GM12878 (cell line): Measurements from ENCODE around the gene ANO4. TPM values are rescaled to one million over a fixed set of nuclear protein-coding genes. Genes with fewer than 3 reads are reported as not detected.

Experiments used
- ATAC-seq: fragments of 200-7000 bp; cut with Tn5 transposase; 3 replicates; pipeline ENCODE4 v1.9.1; 2020; ENCODE audit warnings: mild to moderate bottlenecking, moderate library complexity
- BruUV-seq: library from RNA; stranded (reverse); fragments of 400-500 nt; replicated peaks from 2 replicates; lab custom pipeline; 2021; lab: Mats Ljungman, UMichigan
- CTCF ChIA-PET: fragments of 300-600 bp; sonication (Branson Sonifier 250); formaldehyde crosslinking; extraction: SDS; loops from one replicate; lab custom pipeline; 2021; ENCODE audit warnings: inconsistent platforms; lab: Yijun Ruan, JAX
- POLR2A ChIA-PET: fragments of 350-600 bp; formaldehyde crosslinking; extraction: SDS; loops from one replicate; lab custom pipeline; 2021; ENCODE audit warnings: inconsistent platforms; lab: Charles Lee
- RAD21 ChIA-PET: fragments of 300-600 bp; sonication (Branson Sonifier 250); formaldehyde crosslinking; loops from one replicate; lab custom pipeline; 2023; ENCODE audit warnings: antibody characterized with exemption; ENCODE audit not compliant: unreplicated experiment; lab: Charles Lee
- SMC1A ChIA-PET: fragments of 300-600 bp; sonication (Branson Sonifier 250); formaldehyde crosslinking; loops from one replicate; lab custom pipeline; 2023; ENCODE audit not compliant: unreplicated experiment, uncharacterized antibody; lab: Charles Lee
- DNase-seq: peaks from one replicate; pipeline ENCODE4 v3.0.0-alpha.2; 2011; ENCODE audit warnings: low read depth, low spot score
- FAIRE-seq: peaks from 3 replicates; lab custom pipeline; 2011; peaks lifted over from hg19 to GRCh38; lab: Jason Lieb, UNC
- H2AFZ ChIP-seq: 2 replicates; pipeline ENCODE4 v1.6.0; 2011; ENCODE audit warnings: low read depth, low read length, control low read depth; ENCODE audit not compliant: control insufficient read depth
- H3K27ac ChIP-seq: 2 replicates; pipeline ENCODE4 v1.5.1; 2011; ENCODE audit warnings: control low read depth; ENCODE audit not compliant: control insufficient read depth, insufficient read depth
- H3K27me3 ChIP-seq, 2 experiments: replicated peaks in 1 of 2; 2 replicates each; pipeline versions ENCODE4 v1.6.0 to v1.6.1; 2011; ENCODE audit warnings: low read length in 1 of 2; ENCODE audit not compliant: control insufficient read depth in 2 of 2, insufficient read depth in 2 of 2
- H3K36me3 ChIP-seq, 2 experiments: 2 replicates each; pipeline ENCODE4 v1.5.1; 2011; ENCODE audit warnings: low read length in 1 of 2; ENCODE audit not compliant: control insufficient read depth in 2 of 2, insufficient read depth in 2 of 2
- H3K4me1 ChIP-seq: 2 replicates; pipeline ENCODE4 v1.6.1; 2011; ENCODE audit warnings: mild to moderate bottlenecking, low read length, moderate library complexity, mixed read lengths; ENCODE audit not compliant: control insufficient read depth, insufficient read depth
- H3K4me2 ChIP-seq: 2 replicates; pipeline ENCODE4 v1.6.0; 2011; ENCODE audit warnings: control low read depth; ENCODE audit not compliant: control insufficient read depth, insufficient read depth
- H3K4me3 ChIP-seq: fragments of 200-600 bp; sonication (generic); 2 replicates; pipeline ENCODE4 v1.5.1; 2016
- H3K79me2 ChIP-seq: 2 replicates; pipeline ENCODE4 v1.6.0; 2011; ENCODE audit warnings: low read length; ENCODE audit not compliant: control insufficient read depth, insufficient read depth
- H3K9ac ChIP-seq: 2 replicates; pipeline ENCODE4 v1.8.0; 2011; ENCODE audit warnings: low read length, control low read depth, mixed read lengths; ENCODE audit not compliant: control insufficient read depth, insufficient read depth
- H3K9me3 ChIP-seq: replicated peaks from 3 replicates; pipeline ENCODE4 v1.5.1; 2011; ENCODE audit warnings: mild to moderate bottlenecking, low read length; ENCODE audit not compliant: control insufficient read depth, insufficient read depth
- H4K20me1 ChIP-seq: 2 replicates; pipeline ENCODE4 v1.6.0; 2011; ENCODE audit not compliant: control insufficient read depth, insufficient read depth
- BACH1 ChIP-seq: fragments of 450-650 bp; IDR thresholded peaks from 2 replicates; pipeline ENCODE4 v1.6.1; 2017; ENCODE audit warnings: mild to moderate bottlenecking, borderline replicate concordance
- CBX3 ChIP-seq: fragments of 200-600 bp; sonication (generic); IDR thresholded peaks from 2 replicates; pipeline ENCODE4 v1.6.1; 2016; ENCODE audit warnings: low read depth, borderline replicate concordance
- CBX5 ChIP-seq: sonication (generic); IDR thresholded peaks from 2 replicates; pipeline ENCODE4 v1.6.1; 2016; ENCODE audit warnings: low read depth, moderate library complexity, mild to moderate bottlenecking, inconsistent platforms
- HCFC1 ChIP-seq: fragments of 150-350 bp; IDR thresholded peaks from 2 replicates; pipeline ENCODE4 v1.6.1; 2014; ENCODE audit warnings: low read length
- HSF1 ChIP-seq: fragments of 150-350 bp; IDR thresholded peaks from 2 replicates; pipeline ENCODE4 v1.6.1; 2014; ENCODE audit warnings: mild to moderate bottlenecking, low read depth, low read length
- MTA2 ChIP-seq: fragments of 450-650 bp; IDR thresholded peaks from 2 replicates; pipeline ENCODE4 v1.6.1; 2016; ENCODE audit warnings: low read depth, mild to moderate bottlenecking, moderate library complexity
- NFXL1 ChIP-seq: fragments of 450-650 bp; IDR thresholded peaks from 2 replicates; pipeline ENCODE4 v1.6.1; 2017; ENCODE audit warnings: antibody characterized with exemption, mild to moderate bottlenecking, borderline replicate concordance
- RCOR1 ChIP-seq: conservative IDR thresholded peaks from 2 replicates; pipeline ENCODE4 v1.6.1; 2012; ENCODE audit warnings: low read depth, low read length, improper control_type of control experiment
- SIX5 ChIP-seq: IDR thresholded peaks from 2 replicates; pipeline ENCODE4 v1.6.1; 2011; ENCODE audit warnings: mild to moderate bottlenecking, low read depth, low read length, moderate library complexity; ENCODE audit not compliant: severe bottlenecking
- SPI1 ChIP-seq: IDR thresholded peaks from 2 replicates; pipeline ENCODE4 v1.6.1; 2011; ENCODE audit warnings: low read depth, mild to moderate bottlenecking, low read length, moderate library complexity, borderline replicate concordance; ENCODE audit not compliant: insufficient read depth
- TAF1 ChIP-seq: IDR thresholded peaks from 2 replicates; pipeline ENCODE4 v1.6.1; 2011; ENCODE audit warnings: mild to moderate bottlenecking, low read depth, low read length, borderline replicate concordance
- TARDBP ChIP-seq: IDR thresholded peaks from 2 replicates; pipeline ENCODE4 v1.6.1; 2016; ENCODE audit warnings: borderline replicate concordance
- ZNF207 ChIP-seq: fragments of 450-650 bp; IDR thresholded peaks from 2 replicates; pipeline ENCODE4 v1.6.1; 2014; ENCODE audit warnings: antibody characterized with exemption, mild to moderate bottlenecking, borderline replicate concordance
- ZNF622 ChIP-seq: fragments of 450-650 bp; IDR thresholded peaks from 2 replicates; pipeline ENCODE4 v1.6.1; 2017; ENCODE audit warnings: mild to moderate bottlenecking, inconsistent platforms
- ZSCAN29 ChIP-seq: fragments of 450-650 bp; IDR thresholded peaks from 2 replicates; pipeline ENCODE4 v1.6.1; 2017; ENCODE audit warnings: mild to moderate bottlenecking, moderate library complexity
- WGBS: methylation state at CpG from one replicate; pipeline ENCODE4 v1.1.6; 2016; ENCODE audit warnings: low lambda C conversion rate; ENCODE audit not compliant: insufficient replicate concordance, insufficient coverage; ENCODE audit errors: missing lambda C conversion rate; 5-methylcytosine and 5-hydroxymethylcytosine counted together
- in situ Hi-C: fragments of 300-500 bp; cut with MboI; formaldehyde crosslinking; loops from 9 replicates; pipeline ENCODE4 v1.14.3; 2018; ENCODE audit warnings: mixed read lengths
- intact Hi-C: fragments of 100-400 bp; cut with micrococcal nuclease; formaldehyde crosslinking; loops from one replicate; pipeline ENCODE4 v1.14.2; 2022; ENCODE audit not compliant: unreplicated experiment
- polyA plus RNA-seq, 11 experiments: library from polyadenylated mRNA; depleted of rRNA in 4 of 11; unstranded in 6 of 11; stranded (reverse) in 5 of 11; fragments of >200 nt; fragmentation: Nextera tagmentation in 4 of 11; fragmentation: Illumina TruSeq in 1 of 11; extraction: Ambion mirVana in 4 of 11; extraction: Trizol in 1 of 11; gene quantifications; 1 replicate in 1 of 11; 2 replicates in 10 of 11; pipeline versions ENCODE4 v1.2.1 to v1.2.3, GENCODE V29; 2011 to 2016; ENCODE audit warnings: inconsistent platforms in 2 of 11, missing spikeins in 2 of 11, low read depth in 1 of 11
- total RNA-seq, 4 experiments: library from RNA; depleted of rRNA in 3 of 4; stranded (reverse); fragments of >200 nt in 3 of 4; fragmentation: Illumina TruSeq in 1 of 4; extraction: Trizol in 1 of 4; gene quantifications; 2 replicates each; pipeline versions ENCODE4 v1.2.1 to v1.2.3, GENCODE V29; 2013 to 2021
- TF ChIP-seq, protein P1 (sequence below): IDR thresholded peaks from 2 replicates; pipeline ENCODE4 v1.6.1; 2012; ENCODE audit warnings: low read length, inconsistent platforms

The ANO4 gene
- total and polyA plus RNA-seq, 10 of the 15 experiments (the other 5 are each of a cell fraction or from before 2014, with no cell fraction given) = not detected

GRCh38 chr12:100797246-100797645 lies 2.7 kb downstream of the ANO4 start:
- SMC1A ChIA-PET = no interaction called here
- in situ Hi-C loops = no loop called here
- H3K27ac ChIP-seq = no peak overlapping the region
- intact Hi-C loops = no loop called here
- peaks cover 2 to 8% of the 10 kb centered on the region in 2 experiments; a peak in 3 of 4 replicates for H3K27me3 ChIP-seq
- FAIRE-seq (no peak), DNase-seq (no peak), ATAC-seq (no peak)
- H3K4me2 ChIP-seq = no peak overlapping the region
- H3K36me3 ChIP-seq = no peaks in the 10 kb centered on the region
- CTCF ChIA-PET = no interaction called here
- no peak overlapping the region for H2AFZ ChIP-seq
- RAD21 ChIA-PET = no interaction called here
- no TSS peak for BruUV-seq
- H3K9ac ChIP-seq = no peak overlapping the region
- H3K79me2 ChIP-seq = no peaks in the 10 kb centered on the region
- no peak overlapping the region for H3K4me3 ChIP-seq
- POLR2A ChIA-PET = no interaction called here
- H4K20me1 ChIP-seq = no peaks in the 10 kb centered on the region
- TF ChIP-seq NFXL1 (no peak), ZNF207 (no peak), HSF1 (no peak), RCOR1 (no peak), TARDBP (no peak), ZNF622 (no peak), BACH1 (no peak), HCFC1 (no peak), SIX5 (no peak), TAF1 (no peak), MTA2 (no peak), CBX5 (no peak), CBX3 (no peak), ZSCAN29 (no peak), SPI1 (no peak)
- TF ChIP-seq, protein P1, sequence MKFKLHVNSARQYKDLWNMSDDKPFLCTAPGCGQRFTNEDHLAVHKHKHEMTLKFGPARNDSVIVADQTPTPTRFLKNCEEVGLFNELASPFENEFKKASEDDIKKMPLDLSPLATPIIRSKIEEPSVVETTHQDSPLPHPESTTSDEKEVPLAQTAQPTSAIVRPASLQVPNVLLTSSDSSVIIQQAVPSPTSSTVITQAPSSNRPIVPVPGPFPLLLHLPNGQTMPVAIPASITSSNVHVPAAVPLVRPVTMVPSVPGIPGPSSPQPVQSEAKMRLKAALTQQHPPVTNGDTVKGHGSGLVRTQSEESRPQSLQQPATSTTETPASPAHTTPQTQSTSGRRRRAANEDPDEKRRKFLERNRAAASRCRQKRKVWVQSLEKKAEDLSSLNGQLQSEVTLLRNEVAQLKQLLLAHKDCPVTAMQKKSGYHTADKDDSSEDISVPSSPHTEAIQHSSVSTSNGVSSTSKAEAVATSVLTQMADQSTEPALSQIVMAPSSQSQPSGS = no peak
- WGBS = 0% methylated on average over 1 of the region's 1 CpG
- no peaks in the 10 kb centered on the region for H3K4me1 ChIP-seq
- no peaks in the 10 kb centered on the region for H3K9me3 ChIP-seq
